K562 (cell line): ENCODE data around the gene ADD1. TPM values are rescaled to one million over a fixed set of nuclear protein-coding genes. Genes with fewer than 3 reads are reported as not detected.

Experiments
- ATAC-seq: fragments of 200-7000 bp; cut with Tn5 transposase; 3 replicates; pipeline ENCODE4 v1.9.1; 2020; ENCODE audit warnings: moderate library complexity
- BruUV-seq: library from RNA; stranded (reverse); fragments of 400-500 nt; replicated peaks from 2 replicates; lab custom pipeline; 2021; lab: Mats Ljungman, UMichigan
- CTCF ChIA-PET: fragments of 300-600 bp; formaldehyde crosslinking; extraction: SDS; loops from one replicate; lab custom pipeline; 2021; ENCODE audit warnings: low intra/inter-chr PET ratio; lab: Yijun Ruan, JAX
- POLR2A ChIA-PET: fragments of 300-600, 350-650 bp; sonication (Branson Sonifier 250); formaldehyde crosslinking; extraction: SDS; loops from one replicate; lab custom pipeline; 2021; ENCODE audit warnings: antibody characterized with exemption, inconsistent platforms; lab: Yijun Ruan, JAX
- DNase-seq, 4 experiments: peaks; one replicate each; pipeline versions ENCODE4 v3.0.0 to v3.0.0-alpha.2; 2011 to 2018; ENCODE audit warnings: low spot score in 3 of 4, mixed read lengths in 3 of 4; ENCODE audit errors: extremely low read depth in 1 of 4
- FAIRE-seq: peaks from 2 replicates; lab custom pipeline; 2011; peaks lifted over from hg19 to GRCh38; lab: Jason Lieb, UNC
- H2AFZ ChIP-seq: 2 replicates; pipeline ENCODE4 v1.6.0; 2011; ENCODE audit warnings: low read depth, low read length, control low read depth, inconsistent platforms
- H3K27ac ChIP-seq: fragments of 200-600 bp; 3 replicates; pipeline ENCODE4 v1.8.0; 2011; ENCODE audit warnings: low read depth, mild to moderate bottlenecking, control low read depth, inconsistent platforms, low read length, moderate library complexity, mixed read lengths; ENCODE audit errors: extremely low read depth
- H3K27me3 ChIP-seq, 2 experiments: fragments of 300-600 bp in 1 of 2; 2 replicates in 1 of 2; 3 replicates in 1 of 2; pipeline versions ENCODE4 v1.6.0 to v1.8.0; 2011; ENCODE audit warnings: inconsistent platforms in 2 of 2, low read length in 2 of 2, mild to moderate bottlenecking in 1 of 2, mixed read lengths in 1 of 2, moderate library complexity in 1 of 2; ENCODE audit not compliant: control insufficient read depth in 2 of 2, insufficient read depth in 2 of 2
- H3K36me3 ChIP-seq: fragments of 300-600 bp; 3 replicates; pipeline ENCODE4 v1.8.0; 2011; ENCODE audit warnings: mild to moderate bottlenecking, low read length, inconsistent platforms; ENCODE audit not compliant: control insufficient read depth, insufficient read depth
- H3K4me1 ChIP-seq, 2 experiments: fragments of 200-600 bp in 1 of 2; replicated peaks in 1 of 2; 2 replicates in 1 of 2; 3 replicates in 1 of 2; pipeline versions ENCODE4 v1.5.1 to v1.8.0; 2011; ENCODE audit warnings: inconsistent platforms in 2 of 2, low read length in 2 of 2, mild to moderate bottlenecking in 1 of 2, mixed read lengths in 1 of 2, moderate library complexity in 1 of 2; ENCODE audit not compliant: control insufficient read depth in 2 of 2, insufficient read depth in 2 of 2
- H3K4me2 ChIP-seq: 2 replicates; pipeline ENCODE4 v1.6.1; 2011; ENCODE audit warnings: low read length, control low read depth, inconsistent platforms, mixed read lengths; ENCODE audit not compliant: insufficient read depth
- H3K4me3 ChIP-seq: fragments of 200-600 bp; sonication (generic), shearing (Covaris generic); 2 replicates; pipeline ENCODE4 v1.5.1; 2016; ENCODE audit warnings: control low read depth, inconsistent platforms
- H3K79me2 ChIP-seq: fragments of 200-600 bp; 3 replicates; pipeline ENCODE4 v1.8.0; 2011; ENCODE audit warnings: low read length, inconsistent platforms; ENCODE audit not compliant: control insufficient read depth, insufficient read depth
- H3K9ac ChIP-seq, 2 experiments: 2 replicates each; pipeline versions ENCODE4 v1.6.0 to v1.6.1; 2011; ENCODE audit warnings: low read depth in 2 of 2, low read length in 2 of 2, control low read depth in 1 of 2, inconsistent platforms in 1 of 2, mild to moderate bottlenecking in 1 of 2, mixed read lengths in 1 of 2; ENCODE audit not compliant: insufficient read depth in 1 of 2
- H3K9me1 ChIP-seq: one replicate; pipeline ENCODE4 v1.6.0; 2011; ENCODE audit warnings: inconsistent platforms, mild to moderate bottlenecking, low read length, moderate library complexity; ENCODE audit not compliant: control insufficient read depth, insufficient read depth
- H3K9me3 ChIP-seq: replicated peaks from 2 replicates; pipeline ENCODE4 v1.5.1; 2011; ENCODE audit warnings: low read depth, low read length, inconsistent platforms; ENCODE audit not compliant: control insufficient read depth, insufficient read depth
- H4K20me1 ChIP-seq: replicated peaks from 2 replicates; pipeline ENCODE4 v1.6.1; 2011; ENCODE audit warnings: low read length, inconsistent platforms, mixed read lengths; ENCODE audit not compliant: control insufficient read depth, insufficient read depth
- ARHGAP35 ChIP-seq: fragments of 450-650 bp; IDR thresholded peaks from 2 replicates; pipeline ENCODE4 v1.6.1; 2018; ENCODE audit not compliant: partially characterized antibody
- CEBPG ChIP-seq, 3 experiments: fragments of 200-800 bp in 1 of 3; sonication (Bioruptor generic) in 1 of 3; sonication (generic) in 1 of 3; formaldehyde crosslinking in 1 of 3; IDR thresholded peaks in 2 of 3; conservative IDR thresholded peaks in 1 of 3; 2 replicates each; pipeline versions ENCODE4 v1.6.1 to v1.8.0; 2016 to 2022; ENCODE audit warnings: missing compliant biosample characterization in 2 of 3, missing genetic modification characterization in 2 of 3, mild to moderate bottlenecking in 1 of 3, missing genetic modification reagents in 1 of 3
- DACH1 ChIP-seq: fragments of 450-650 bp; IDR thresholded peaks from 2 replicates; pipeline ENCODE4 v1.6.1; 2018; ENCODE audit not compliant: partially characterized antibody
- DPF2 ChIP-seq: fragments of 450-650 bp; IDR thresholded peaks from 2 replicates; pipeline ENCODE4 v1.6.1; 2016
- HMG20A ChIP-seq: fragments of 450-650 bp; formaldehyde crosslinking; conservative IDR thresholded peaks from 2 replicates; pipeline ENCODE4 v1.4.0; 2020; ENCODE audit warnings: mild to moderate bottlenecking, mixed read lengths
- ILK ChIP-seq: fragments of 450-650 bp; IDR thresholded peaks from 2 replicates; pipeline ENCODE4 v1.6.1; 2016; ENCODE audit warnings: missing genetic modification characterization, low read depth, mild to moderate bottlenecking, missing compliant biosample characterization, moderate library complexity, borderline replicate concordance
- LARP7 ChIP-seq: fragments of 450-650 bp; IDR thresholded peaks from 2 replicates; pipeline ENCODE4 v1.6.1; 2016
- MLLT1 ChIP-seq, 2 experiments: fragments of 450-650 bp; IDR thresholded peaks; 2 replicates each; pipeline ENCODE4 v1.6.1; 2016
- SNIP1 ChIP-seq: fragments of 450-650 bp; IDR thresholded peaks from 2 replicates; pipeline ENCODE4 v1.7.1; 2017; ENCODE audit warnings: low read depth, mild to moderate bottlenecking
- STAG1 ChIP-seq: sonication (generic); formaldehyde crosslinking; IDR thresholded peaks from 2 replicates; pipeline ENCODE4 v1.5.0; 2020; ENCODE audit warnings: missing genetic modification reagents, borderline replicate concordance
- STAT5B ChIP-seq: fragments of 250-450 bp; sonication (Bioruptor Pico); IDR thresholded peaks from 2 replicates; pipeline ENCODE4 v1.8.0; 2021; ENCODE audit warnings: mild to moderate bottlenecking, inconsistent platforms
- SUPT5H ChIP-seq: fragments of 450-650 bp; IDR thresholded peaks from 2 replicates; pipeline ENCODE4 v1.6.1; 2016
- TARDBP ChIP-seq: fragments of 450-650 bp; IDR thresholded peaks from 2 replicates; pipeline ENCODE4 v1.6.1; 2016
- ZNF217 ChIP-seq: sonication (generic); formaldehyde crosslinking; IDR thresholded peaks from 2 replicates; pipeline ENCODE4 v1.8.0; 2022; ENCODE audit warnings: mild to moderate bottlenecking, missing genetic modification reagents
- ZNF3 ChIP-seq: fragments of 250-450 bp; sonication (Bioruptor Pico); IDR thresholded peaks from 2 replicates; pipeline ENCODE4 v1.5.0; 2021; ENCODE audit warnings: mild to moderate bottlenecking, moderate library complexity
- ZNF518B ChIP-seq: fragments of 250-450 bp; sonication (Bioruptor Pico); IDR thresholded peaks from 2 replicates; pipeline ENCODE4 v1.5.0; 2021; ENCODE audit warnings: mild to moderate bottlenecking, moderate library complexity
- ZNF780A ChIP-seq: fragments of 250-450 bp; sonication (Bioruptor Pico); IDR thresholded peaks from 2 replicates; pipeline ENCODE4 v1.5.0; 2021; ENCODE audit warnings: mild to moderate bottlenecking
- ZSCAN32 ChIP-seq: fragments of 450-650 bp; formaldehyde crosslinking; IDR thresholded peaks from 2 replicates; pipeline ENCODE4 v1.4.0; 2020; ENCODE audit warnings: mild to moderate bottlenecking, moderate library complexity
- WGBS: fragments of 100-300 bp; shearing (Covaris generic); methylation state at CpG from one replicate; pipeline ENCODE4 v1.1.6; 2016; ENCODE audit warnings: low coverage, mixed read lengths; ENCODE audit not compliant: insufficient coverage; ENCODE audit errors: missing lambda C conversion rate; 5-methylcytosine and 5-hydroxymethylcytosine counted together
- in situ Hi-C: fragments of 300-500 bp; cut with MboI; formaldehyde crosslinking; loops from 4 replicates; pipeline ENCODE4 v1.15.0; 2018; ENCODE audit warnings: inconsistent platforms, mixed read lengths
- intact Hi-C: fragments of 100-400 bp; cut with micrococcal nuclease; formaldehyde crosslinking; loops from 2 replicates; pipeline ENCODE4 v1.14.2; 2022
- polyA plus RNA-seq, 8 experiments: library from polyadenylated mRNA; depleted of rRNA in 4 of 8; stranded (reverse) in 5 of 8; unstranded in 3 of 8; fragments of >200 nt; fragmentation: Nextera tagmentation in 2 of 8; fragmentation: Illumina TruSeq in 1 of 8; extraction: Ambion mirVana in 2 of 8; extraction: Trizol in 1 of 8; gene quantifications; 2 replicates each; pipeline versions ENCODE4 v1.2.1 to v1.2.3, GENCODE V29; 2011 to 2014; ENCODE audit warnings: inconsistent platforms in 1 of 8, missing spikeins in 1 of 8
- total RNA-seq, 7 experiments: library from RNA; depleted of rRNA in 6 of 7; stranded (reverse); fragments of >200 nt in 6 of 7; fragmentation: Illumina TruSeq in 2 of 7; extraction: Trizol in 2 of 7; gene quantifications; 2 replicates each; pipeline versions ENCODE4 v1.2.1 to v1.2.3, GENCODE V29; 2011 to 2021; ENCODE audit warnings: low replicate concordance in 1 of 7
- TF ChIP-seq, protein P1 (sequence below): fragments of 250-450 bp; sonication (Bioruptor Pico); IDR thresholded peaks from 2 replicates; pipeline ENCODE4 v1.5.0; 2020; ENCODE audit warnings: mild to moderate bottlenecking, borderline replicate concordance

The ADD1 gene
- total and polyA plus RNA-seq, 9 of the 15 experiments (the other 6 are each of a cell fraction or from before 2014, with no cell fraction given): 17.5 to 153 (median 74.0) TPM

- H3K4me1 ChIP-seq: no peaks in the 10 kb centered on the region
- BruUV-seq: no TSS peak
- in situ Hi-C loops (no loop called here), intact Hi-C loops (no loop called here)
- H3K9me3 ChIP-seq: no peaks in the 10 kb centered on the region
- H3K36me3 ChIP-seq: peaks cover 78% of the 10 kb centered on the region
- 86% methylated on average over 3 of the region's 3 CpGs for WGBS
- no peaks in the 10 kb centered on the region for H3K27me3 ChIP-seq
- no peaks in the 10 kb centered on the region for H3K9me1 ChIP-seq
- H3K4me2 ChIP-seq: no peak overlapping the region
- FAIRE-seq: no peak
- DNase-seq: no peak
- POLR2A ChIA-PET: no interaction called here
- no peak overlapping the region for H3K4me3 ChIP-seq
- H3K9ac ChIP-seq: no peak overlapping the region
- ATAC-seq: no peak
- H4K20me1 ChIP-seq: no peaks in the 10 kb centered on the region
- CTCF ChIA-PET: no interaction called here
- no peaks in the 10 kb centered on the region for H3K79me2 ChIP-seq
- no peak overlapping the region for H2AFZ ChIP-seq
- H3K27ac ChIP-seq: no peak overlapping the region
- no peak for TF ChIP-seq STAT5B (CRISPR knock-in tag)
- no peak for TF ChIP-seq ILK (tag)
- TF ChIP-seq DACH1: no peak
- no peak for TF ChIP-seq ZNF3 (CRISPR knock-in tag)
- TF ChIP-seq CEBPG (CRISPR knock-in tag; IDR thresholded peaks at IDR 0.05): no peak
- TF ChIP-seq CEBPG (tag; conservative IDR thresholded peaks at IDR 0.05 in 1 of 2, IDR thresholded peaks at IDR 0.05 in 1 of 2): no peak
- TF ChIP-seq STAG1 (CRISPR knock-in tag): no peak
- TF ChIP-seq ZNF217: no peak
- no peak for TF ChIP-seq SNIP1
- no peak for TF ChIP-seq ZNF518B (CRISPR knock-in tag)
- no peak for TF ChIP-seq HMG20A (CRISPR knock-in tag)
- no peak for TF ChIP-seq DPF2
- no peak for TF ChIP-seq ARHGAP35
- TF ChIP-seq TARDBP: no peak
- no peak for TF ChIP-seq LARP7
- TF ChIP-seq, protein P1, sequence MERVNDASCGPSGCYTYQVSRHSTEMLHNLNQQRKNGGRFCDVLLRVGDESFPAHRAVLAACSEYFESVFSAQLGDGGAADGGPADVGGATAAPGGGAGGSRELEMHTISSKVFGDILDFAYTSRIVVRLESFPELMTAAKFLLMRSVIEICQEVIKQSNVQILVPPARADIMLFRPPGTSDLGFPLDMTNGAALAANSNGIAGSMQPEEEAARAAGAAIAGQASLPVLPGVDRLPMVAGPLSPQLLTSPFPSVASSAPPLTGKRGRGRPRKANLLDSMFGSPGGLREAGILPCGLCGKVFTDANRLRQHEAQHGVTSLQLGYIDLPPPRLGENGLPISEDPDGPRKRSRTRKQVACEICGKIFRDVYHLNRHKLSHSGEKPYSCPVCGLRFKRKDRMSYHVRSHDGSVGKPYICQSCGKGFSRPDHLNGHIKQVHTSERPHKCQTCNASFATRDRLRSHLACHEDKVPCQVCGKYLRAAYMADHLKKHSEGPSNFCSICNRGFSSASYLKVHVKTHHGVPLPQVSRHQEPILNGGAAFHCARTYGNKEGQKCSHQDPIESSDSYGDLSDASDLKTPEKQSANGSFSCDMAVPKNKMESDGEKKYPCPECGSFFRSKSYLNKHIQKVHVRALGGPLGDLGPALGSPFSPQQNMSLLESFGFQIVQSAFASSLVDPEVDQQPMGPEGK (CRISPR knock-in tag): no peak
- TF ChIP-seq ZSCAN32 (CRISPR knock-in tag): no peak
- TF ChIP-seq MLLT1 (IDR thresholded peaks at IDR 0.05): no peak
- no peak for TF ChIP-seq ZNF780A
- no peak for TF ChIP-seq SUPT5H
Measured at GRCh38 chr4:2898001-2898400, 54.4 kb downstream of the ADD1 start.
